ENCODE data around the gene CARD19. TPM values are rescaled to one million over a fixed set of nuclear protein-coding genes. Genes with fewer than 3 reads are reported as not detected.

The CARD19 gene
- total and polyA plus RNA-seq, 9 of the 15 experiments (the other 6 are each of a cell fraction or from before 2014, with no cell fraction given) = 0.90 to 34.9 (median 14.6) TPM

DNA sequence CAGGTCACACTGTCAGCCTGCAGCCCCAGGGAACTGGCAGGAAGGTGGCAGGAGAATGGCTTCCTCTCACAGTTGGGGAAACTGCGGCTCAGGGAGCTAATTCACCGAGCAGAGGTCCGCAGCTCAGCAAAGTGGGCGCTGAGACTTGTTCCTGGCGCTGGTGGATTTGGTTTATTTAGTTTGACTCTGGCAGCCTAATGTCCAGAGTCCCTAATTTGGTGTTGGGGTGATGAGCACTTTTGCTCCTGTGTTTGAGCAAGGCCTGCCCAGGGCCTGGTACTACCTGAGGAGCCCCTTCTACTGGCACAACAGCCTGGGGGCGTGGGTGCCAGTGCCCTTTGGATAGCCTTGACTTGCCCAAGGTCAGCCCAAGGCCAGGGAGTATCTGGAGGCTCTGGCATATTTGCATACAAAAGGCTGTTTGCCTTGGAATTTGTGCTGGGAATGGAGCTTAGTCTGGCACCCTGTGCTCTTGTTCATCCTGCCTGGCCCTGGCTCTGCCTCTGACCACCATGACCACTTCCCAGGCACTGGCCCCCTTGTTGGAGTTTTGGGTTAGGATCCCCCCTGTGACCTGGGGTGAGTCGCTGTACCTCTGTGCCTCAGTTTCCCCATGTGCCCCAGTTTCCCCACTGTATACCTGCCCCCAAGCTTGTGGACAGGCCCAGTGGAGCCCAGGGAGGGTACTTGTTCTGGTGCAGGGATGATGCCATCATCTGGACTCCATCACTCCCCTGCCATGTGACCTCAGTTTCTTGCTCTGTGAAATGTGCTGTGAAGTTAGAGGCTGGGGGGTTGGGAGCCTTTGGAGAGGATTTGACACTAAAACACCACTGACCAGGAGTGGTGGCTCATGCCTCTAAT is 36.1 kb upstream of the CARD19 start (continued):
- no peak for TF ChIP-seq ZNF408 (CRISPR knock-in tag; IDR thresholded peaks at IDR 0.05; ENCODE audit: low read depth)
- no peak for TF ChIP-seq ZBTB7A (IDR thresholded peaks at IDR 0.05; ENCODE audit: borderline replicate concordance, control insufficient read depth, low read depth, low read length)
- TF ChIP-seq ARNT (IDR thresholded peaks at IDR 0.05) = no peak
- no peak for TF ChIP-seq NR4A1 (CRISPR knock-in tag; IDR thresholded peaks at IDR 0.05)
- TF ChIP-seq NR4A1 (tag; IDR thresholded peaks at IDR 0.05) = peak; percentile 40
- TF ChIP-seq U2AF1 (optimal IDR thresholded peaks at IDR 0.05; ENCODE audit: low read depth, low read length) = no peak
- peak; percentile 19; the same call in 1 of the 2 replicates for TF ChIP-seq BCOR (IDR thresholded peaks at IDR 0.05)

DNA sequence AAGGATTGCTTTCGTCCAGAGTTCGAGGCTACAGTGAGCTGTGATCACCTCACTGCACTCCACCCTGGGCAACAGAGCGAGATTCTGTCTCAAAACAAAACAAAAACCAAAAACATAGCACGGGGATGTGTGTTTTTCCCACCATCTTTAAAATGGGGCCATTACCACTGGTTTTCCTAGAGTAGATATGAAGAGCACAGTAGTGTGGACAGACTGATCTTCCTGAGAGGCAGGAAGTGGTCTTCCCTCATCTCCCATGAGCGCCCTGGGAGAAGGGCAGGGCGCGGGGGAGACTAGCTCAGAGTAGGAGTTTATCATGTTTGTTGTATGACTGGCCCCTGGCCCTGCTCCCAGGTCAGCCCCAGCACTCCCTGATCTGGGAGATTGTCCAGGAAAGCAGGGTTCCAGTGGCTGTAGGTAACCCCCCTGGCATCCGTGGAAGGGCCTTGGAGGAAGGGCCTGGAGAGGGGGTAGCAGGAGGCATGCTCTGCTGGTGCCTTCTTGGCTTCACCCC is 35.2 kb upstream of the CARD19 start:
- peak; percentile 42 to 79 (median 64) for DNase-seq (ENCODE audit: extremely low read depth in 1 of 4, low spot score in 3 of 4)
- Histone ChIP-seq H3K4me3 (no peak overlapping the region), H3K9ac (ENCODE audit: insufficient read depth in 1 of 2, low read depth in 2 of 2, low read length in 2 of 2) (peak overlapping the region; percentile 64 to 75; a peak in 3 of 4 replicates)
- peak; percentile 57 for TF ChIP-seq KDM5B (IDR thresholded peaks at IDR 0.05; ENCODE audit: insufficient replicate concordance, low read depth, low read length)
- TF ChIP-seq NR2C2 (CRISPR knock-in tag; IDR thresholded peaks at IDR 0.05) = no peak
- TF ChIP-seq NR2C2 (tag; IDR thresholded peaks at IDR 0.05) = peak; percentile 53; the same call in 1 of the 2 replicates
- TF ChIP-seq FOSL1 (tag; conservative IDR thresholded peaks at IDR 0.05) = peak; percentile 77
- peak; percentile 55 for TF ChIP-seq ELF1 (tag; IDR thresholded peaks at IDR 0.05)
- TF ChIP-seq PREB (CRISPR knock-in tag; IDR thresholded peaks at IDR 0.05) = no peak
- no peak for TF ChIP-seq PHB (CRISPR knock-in tag; IDR thresholded peaks at IDR 0.05)
- peak in 1 of 2 experiments; percentile 89; a peak in 3 of 4 replicates for TF ChIP-seq RCOR1 (IDR thresholded peaks at IDR 0.05; ENCODE audit: borderline replicate concordance in 1 of 2, low read depth in 2 of 2, low read length in 2 of 2)
- TF ChIP-seq ZNF384 (IDR thresholded peaks at IDR 0.05; ENCODE audit: low read depth, low read length) = no peak
- 0 out of 2 replicates have a peak, but pooled peaks have one; percentile 15 for TF ChIP-seq ZBTB7A (IDR thresholded peaks at IDR 0.05; ENCODE audit: borderline replicate concordance, control insufficient read depth, low read depth, low read length)
- no peak for TF ChIP-seq SRSF9 (IDR thresholded peaks at IDR 0.05; ENCODE audit: borderline replicate concordance, low read depth, low read length)
- 0 out of 2 replicates have a peak, but pooled peaks have one; percentile 17 for TF ChIP-seq ZKSCAN8 (CRISPR knock-in tag; IDR thresholded peaks at IDR 0.05)

More for the DNA sequence above, 35.2 kb upstream of the CARD19 start:
- TSS peak; percentile 44 for BruUV-seq (replicated peaks)
- Histone ChIP-seq H4K20me1 (replicated peaks; ENCODE audit: control insufficient read depth, insufficient read depth, low read length) (no peaks in the 10 kb centered on the region), H2AFZ (ENCODE audit: low read depth, low read length) (peak overlapping the region; percentile 24; the same call in 1 of the 2 replicates), H3K9me3 (replicated peaks; ENCODE audit: control insufficient read depth, insufficient read depth, low read depth, low read length) (no peaks in the 10 kb centered on the region), H3K79me2 (ENCODE audit: control insufficient read depth, insufficient read depth, low read length) (peaks cover 28% of the 10 kb centered on the region), H3K27me3 (ENCODE audit: control insufficient read depth in 2 of 2, insufficient read depth in 2 of 2, low read length in 2 of 2) (no peaks in the 10 kb centered on the region), H3K4me2 (ENCODE audit: insufficient read depth, low read length) (peak overlapping the region; percentile 76), H3K9me1 (ENCODE audit: control insufficient read depth, insufficient read depth, low read length) (no peaks in the 10 kb centered on the region), H3K27ac (ENCODE audit: extremely low read depth, low read depth, low read length) (peak overlapping the region; percentile 58), H3K4me1 (replicated peaks in 1 of 2; ENCODE audit: control insufficient read depth in 2 of 2, insufficient read depth in 2 of 2, low read length in 2 of 2) (peaks cover 43 to 69% of the 10 kb centered on the region in 2 experiments), H3K36me3 (ENCODE audit: control insufficient read depth, insufficient read depth, low read length) (no peaks in the 10 kb centered on the region; the same call in 2 of the 3 replicates)
- FAIRE-seq = peak; percentile 96
- in situ Hi-C loops (cut with MboI) (no loop called here), intact Hi-C loops (cut with micrococcal nuclease) (loop anchor here (5.0 kb wide), 1 partner anchor 36 kb away; the partner anchor contains the start of gene CARD19)
- ChIA-PET POLR2A (interaction anchor here (0.8 to 1.1 kb wide), 2 partner anchors 10 to 34 kb away, joined by 3 to 4 read pairs; no protein-coding TSS in a partner anchor), CTCF (ENCODE audit: low intra/inter-chr PET ratio) (no interaction called here)
- peak; percentile 34 for ATAC-seq
- WGBS (ENCODE audit: insufficient coverage, low coverage, missing lambda C conversion rate) = 6% methylated on average over 8 of the region's 8 CpGs

Data from K562 (cell line).